GM13976 (cell line): ENCODE data around the gene SPAG7.
A peak's percentile ranks its signal among the peaks of the same experiment; 100 is the strongest.

Experiments
- DNase-seq: peaks from one replicate; pipeline ENCODE4 v3.0.0; 2012; ENCODE audit warnings: low spot score
- in situ Hi-C: fragments of 300-500 bp; cut with MboI; formaldehyde crosslinking; loops from one replicate; pipeline ENCODE4 v1.12.0; 2022; ENCODE audit warnings: low sequenced_read_pairs, mixed read lengths, inconsistent platforms; ENCODE audit not compliant: unreplicated experiment
- TF ChIP-seq, protein P1 (sequence below): IDR thresholded peaks from 2 replicates; pipeline ENCODE4 v1.5.1; 2012; ENCODE audit warnings: borderline replicate concordance, mild to moderate bottlenecking; ENCODE audit not compliant: insufficient read depth; ENCODE audit errors: extremely low read depth, missing control alignments, control extremely low read depth

The SPAG7 gene

DNA sequence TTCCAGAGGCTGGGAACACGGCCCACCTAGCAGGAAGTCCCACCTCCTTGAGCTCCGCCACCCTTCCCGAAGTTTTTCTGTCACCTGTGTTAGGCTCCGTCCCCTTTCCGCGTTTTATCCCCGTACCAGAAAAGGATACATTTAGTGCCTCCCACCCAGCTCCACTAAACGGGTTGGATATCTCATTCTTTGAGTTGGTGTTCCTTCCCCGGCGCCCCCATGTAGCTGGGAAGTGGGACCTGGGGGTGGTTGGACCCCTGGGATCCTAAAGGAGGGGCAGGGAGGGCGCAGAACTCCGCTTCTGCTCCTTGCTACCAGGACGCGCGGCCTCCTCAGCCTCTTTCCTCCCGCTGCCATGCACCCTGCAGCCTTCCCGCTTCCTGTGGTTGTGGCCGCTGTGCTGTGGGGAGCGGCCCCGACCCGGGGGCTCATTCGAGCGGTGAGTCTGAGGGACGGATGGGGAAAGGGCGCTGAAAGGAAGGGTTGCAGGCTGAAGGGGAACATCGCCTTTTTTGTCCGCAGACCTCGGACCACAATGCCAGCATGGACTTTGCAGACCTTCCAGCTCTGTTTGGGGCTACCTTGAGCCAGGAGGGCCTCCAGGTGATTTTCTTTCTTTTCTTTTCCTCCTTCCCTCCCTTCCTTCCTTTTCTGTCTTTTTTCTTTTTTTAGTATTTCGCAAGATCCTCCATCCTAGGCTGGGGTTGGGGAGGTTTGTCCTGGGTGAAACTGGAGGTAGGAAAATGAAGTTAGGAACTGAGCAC lies 26.9 kb downstream of the SPAG7 start:
- in situ Hi-C loops, result no loop called here
- DNase-seq, result no peak
- TF ChIP-seq, protein P1, sequence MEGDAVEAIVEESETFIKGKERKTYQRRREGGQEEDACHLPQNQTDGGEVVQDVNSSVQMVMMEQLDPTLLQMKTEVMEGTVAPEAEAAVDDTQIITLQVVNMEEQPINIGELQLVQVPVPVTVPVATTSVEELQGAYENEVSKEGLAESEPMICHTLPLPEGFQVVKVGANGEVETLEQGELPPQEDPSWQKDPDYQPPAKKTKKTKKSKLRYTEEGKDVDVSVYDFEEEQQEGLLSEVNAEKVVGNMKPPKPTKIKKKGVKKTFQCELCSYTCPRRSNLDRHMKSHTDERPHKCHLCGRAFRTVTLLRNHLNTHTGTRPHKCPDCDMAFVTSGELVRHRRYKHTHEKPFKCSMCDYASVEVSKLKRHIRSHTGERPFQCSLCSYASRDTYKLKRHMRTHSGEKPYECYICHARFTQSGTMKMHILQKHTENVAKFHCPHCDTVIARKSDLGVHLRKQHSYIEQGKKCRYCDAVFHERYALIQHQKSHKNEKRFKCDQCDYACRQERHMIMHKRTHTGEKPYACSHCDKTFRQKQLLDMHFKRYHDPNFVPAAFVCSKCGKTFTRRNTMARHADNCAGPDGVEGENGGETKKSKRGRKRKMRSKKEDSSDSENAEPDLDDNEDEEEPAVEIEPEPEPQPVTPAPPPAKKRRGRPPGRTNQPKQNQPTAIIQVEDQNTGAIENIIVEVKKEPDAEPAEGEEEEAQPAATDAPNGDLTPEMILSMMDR, result no peak

DNA sequence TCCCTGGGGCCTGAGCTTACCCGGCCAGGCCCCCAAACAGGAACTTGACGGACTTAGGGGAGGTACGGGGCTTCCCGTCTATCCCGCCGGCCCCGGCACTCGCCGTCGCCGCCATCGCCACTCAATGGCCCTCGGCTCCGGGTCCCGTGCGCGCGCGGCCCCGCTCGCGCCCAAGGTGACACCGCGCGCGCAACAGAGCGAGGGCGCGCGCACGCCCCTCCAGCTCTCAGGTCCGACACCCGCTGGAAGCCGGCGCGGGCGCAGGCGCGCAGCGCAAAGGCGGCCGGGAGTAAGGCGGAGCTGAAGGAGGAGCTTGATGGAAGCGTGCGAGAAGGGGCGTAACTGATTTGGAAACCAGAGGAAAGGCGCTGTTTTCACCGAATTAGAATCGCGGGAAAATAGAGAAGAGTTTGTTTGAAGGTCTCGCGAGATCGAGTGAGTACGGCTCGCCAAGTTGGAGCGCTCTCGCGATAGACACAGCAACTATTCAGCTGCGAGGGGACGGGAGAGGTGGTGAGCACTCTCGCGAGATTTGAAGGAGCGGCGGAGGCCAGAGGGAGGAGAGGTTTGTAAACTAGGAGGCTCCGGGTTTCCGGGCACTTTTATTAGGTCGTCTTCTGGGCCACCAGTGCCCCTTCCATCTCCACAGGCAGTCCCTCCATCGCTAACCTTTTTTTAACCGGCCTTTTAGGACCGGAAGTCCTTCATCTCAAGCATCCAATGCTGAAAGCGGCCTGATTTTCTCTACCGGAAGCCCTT lies 27.6 kb downstream of the SPAG7 start, which contains the start of the genes RNF167 and SLC25A11:
Gene RNF167, plus strand, starts transcription at position 473 of the 759 bp plus-strand sequence. CDS start 642 bp downstream, outside the sequence.
Gene SLC25A11, minus strand, starts transcription at position 251 of the 759 bp plus-strand sequence. Its CDS starts 136 bp downstream, at position 115.
- DNase-seq, result peak; percentile 98
- TF ChIP-seq, protein P1, result no peak
- in situ Hi-C loops, result no loop called here

GRCh38 chr17:4939546-4939795 lies 28.1 kb downstream of the SPAG7 start:
- TF ChIP-seq, protein P1, result no peak
- in situ Hi-C loops, result no loop called here
- no peak for DNase-seq

DNA sequence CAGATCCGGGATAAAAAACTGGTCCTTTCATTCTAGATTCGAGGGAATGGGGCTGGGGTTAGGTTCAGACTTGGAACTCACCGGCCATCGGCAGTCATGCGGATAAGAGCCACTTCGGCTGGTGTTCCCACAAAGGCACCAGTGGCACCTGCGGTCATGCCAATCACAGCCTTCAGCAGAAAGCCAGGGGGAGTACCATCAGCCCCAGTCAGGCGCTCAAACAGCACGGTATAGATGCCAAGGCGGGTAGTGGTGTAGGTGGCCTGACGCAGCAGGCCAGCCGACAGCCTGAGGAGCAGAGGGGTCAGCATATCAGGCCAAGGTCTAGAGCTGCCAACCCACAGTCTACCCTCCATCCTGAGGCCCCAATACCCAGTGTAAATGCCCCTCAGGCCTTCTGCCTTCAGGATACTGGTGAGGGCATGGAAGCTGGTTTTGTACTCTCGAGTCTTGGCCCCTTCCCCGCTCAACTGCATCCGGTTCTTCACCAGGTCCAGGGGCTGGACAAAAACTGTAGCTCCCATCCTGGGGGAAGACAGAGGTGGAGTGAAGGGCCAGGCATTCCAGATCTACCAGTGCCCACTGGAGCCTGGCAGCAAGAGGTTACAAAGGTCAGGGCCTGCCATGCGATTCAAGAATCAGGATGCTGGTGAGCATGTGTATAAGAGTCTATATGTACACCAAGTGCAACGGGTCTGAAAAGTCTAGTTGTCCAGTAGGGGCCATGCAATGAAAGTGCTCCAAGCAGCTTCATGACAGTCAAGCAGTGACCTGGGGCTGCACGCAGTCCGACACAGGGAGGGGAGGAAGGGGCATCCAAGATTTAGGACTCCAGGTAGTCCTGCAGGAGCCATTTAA lies 28.7 kb downstream of the SPAG7 start:
- TF ChIP-seq, protein P1, result no peak
- DNase-seq, result no peak
- in situ Hi-C loops, result no loop called here

- in situ Hi-C loops, result no loop called here
- TF ChIP-seq, protein P1, result no peak
- no peak for DNase-seq
Observed at GRCh38 chr17:4938069-4938491, 29.5 kb downstream of the SPAG7 start.

GRCh38 chr17:4937553-4937952 lies 30.1 kb downstream of the SPAG7 start:
- DNase-seq, result no peak
- in situ Hi-C loops, result no loop called here
- TF ChIP-seq, protein P1, result no peak
